ENCODE measurements around the gene CAMTA2. TPM values are rescaled to one million over a fixed set of nuclear protein-coding genes. Genes with fewer than 3 reads are reported as not detected.
A peak's percentile ranks its signal among the peaks of the same experiment; 100 is the strongest.

CAMTA2 gene
- polyA plus RNA-seq, 3 donors = 25.3 to 35.7 (median 34.8) TPM

- DNase-seq = peak; percentile 90
These were observed 39.1 kb downstream of the CAMTA2 start, which contains the start of gene PFN1 for GRCh38 chr17:4948166-4948930. PFN1 (minus strand) TSS chr17:4948530; CDS start chr17:4948394, 136 bp downstream.

GRCh38 chr17:4947411-4948165, 39.9 kb downstream of the CAMTA2 start:
- DNase-seq = no peak

DNA sequence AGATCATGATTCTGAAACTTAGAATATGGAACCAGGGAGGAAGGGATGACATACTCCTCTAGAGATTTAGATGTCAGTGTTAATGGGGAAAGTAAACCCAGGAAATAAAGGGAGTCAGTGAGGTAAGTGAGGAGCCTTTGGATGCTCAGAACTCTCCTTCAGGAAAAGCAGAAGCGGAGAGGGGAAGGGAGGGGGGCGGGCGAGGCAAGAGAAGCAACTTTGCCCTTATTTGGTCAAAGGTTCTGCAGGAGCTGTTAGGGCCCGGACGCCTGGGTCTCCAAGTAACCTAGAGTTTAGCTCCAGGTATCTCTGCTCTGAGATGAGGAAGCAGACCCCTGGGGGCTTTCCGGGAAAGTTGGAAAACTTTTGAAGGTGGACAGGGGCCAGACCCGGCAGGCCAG, 40.5 kb downstream of the CAMTA2 start:
- DNase-seq = no peak

GRCh38 chr17:4946312-4946976, 41.0 kb downstream of the CAMTA2 start:
- no peak for DNase-seq

DNA sequence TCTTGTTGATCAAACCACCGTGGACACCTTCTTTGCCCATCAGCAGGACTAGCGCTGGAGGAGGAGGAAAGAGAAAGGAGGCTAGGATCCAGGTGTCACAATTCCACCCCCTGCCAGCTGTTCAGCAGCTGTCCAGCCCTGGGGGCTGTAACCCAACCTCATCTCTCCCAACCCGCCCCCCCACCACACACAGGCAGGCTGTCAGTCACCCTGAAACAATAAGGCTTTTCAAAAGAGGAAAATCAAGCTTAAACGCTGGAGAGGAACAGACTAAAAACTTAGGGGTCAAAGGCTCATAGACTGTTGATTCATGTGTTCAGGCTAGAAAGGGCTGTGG, 41.6 kb downstream of the CAMTA2 start:
- no peak for DNase-seq

- no peak for DNase-seq
These were observed 42.1 kb downstream of the CAMTA2 start for GRCh38 chr17:4945176-4945943.

- DNase-seq = no peak
These were observed 42.8 kb downstream of the CAMTA2 start for GRCh38 chr17:4944554-4945175.

- no peak for DNase-seq
These were observed 43.3 kb downstream of the CAMTA2 start for GRCh38 chr17:4944163-4944553.

DNA sequence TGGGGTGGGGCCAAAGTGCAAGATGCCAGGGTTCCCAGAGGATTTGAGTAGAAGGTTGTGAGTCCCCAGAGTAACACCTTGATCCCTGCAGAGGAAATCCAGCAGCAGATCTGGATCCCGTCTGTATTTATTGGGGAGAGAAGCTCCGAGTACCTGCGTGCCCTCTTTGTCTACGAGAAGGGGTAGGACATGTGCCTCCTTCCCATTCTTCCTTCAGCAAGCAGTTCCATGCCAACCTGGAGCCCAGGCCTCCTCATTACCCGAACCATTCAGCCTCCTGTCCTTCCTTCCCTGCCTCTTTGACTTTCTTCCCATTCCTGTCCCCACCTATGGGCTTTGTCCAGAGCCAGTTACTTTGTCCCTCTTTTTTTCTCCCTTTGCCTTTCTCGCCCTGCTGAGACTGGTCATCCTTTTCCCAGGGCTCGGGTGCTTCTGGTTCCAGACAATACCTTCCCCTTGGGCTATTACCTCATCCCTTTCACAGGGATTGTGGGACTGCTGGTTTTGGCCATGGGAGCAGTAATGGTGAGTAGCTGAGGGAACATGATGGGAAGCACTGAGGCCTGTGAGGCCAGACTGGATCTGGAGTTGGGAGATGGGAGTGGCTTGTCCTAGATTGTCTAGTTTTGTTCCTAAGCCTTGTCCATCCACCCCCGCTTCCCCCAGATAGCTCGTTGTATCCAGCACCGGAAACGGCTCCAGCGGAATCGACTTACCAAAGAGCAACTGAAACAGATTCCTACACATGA, 44.5 kb downstream of the CAMTA2 start:
- DNase-seq = no peak

DNA sequence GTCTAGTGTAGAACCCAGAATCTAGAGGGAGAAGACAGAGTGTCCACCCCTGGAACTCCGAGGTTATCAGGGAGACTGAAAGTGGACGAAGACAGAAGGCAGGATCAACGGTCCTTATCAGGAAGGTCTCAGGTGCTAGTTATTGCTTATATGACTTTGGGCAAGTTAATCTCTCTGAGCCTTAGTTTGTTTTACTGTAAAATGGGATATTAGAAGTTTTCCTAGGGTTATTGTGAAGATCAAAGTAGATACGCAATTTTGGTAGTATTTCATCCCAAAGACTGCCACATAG, 46.2 kb downstream of the CAMTA2 start:
- no peak for DNase-seq

DNA sequence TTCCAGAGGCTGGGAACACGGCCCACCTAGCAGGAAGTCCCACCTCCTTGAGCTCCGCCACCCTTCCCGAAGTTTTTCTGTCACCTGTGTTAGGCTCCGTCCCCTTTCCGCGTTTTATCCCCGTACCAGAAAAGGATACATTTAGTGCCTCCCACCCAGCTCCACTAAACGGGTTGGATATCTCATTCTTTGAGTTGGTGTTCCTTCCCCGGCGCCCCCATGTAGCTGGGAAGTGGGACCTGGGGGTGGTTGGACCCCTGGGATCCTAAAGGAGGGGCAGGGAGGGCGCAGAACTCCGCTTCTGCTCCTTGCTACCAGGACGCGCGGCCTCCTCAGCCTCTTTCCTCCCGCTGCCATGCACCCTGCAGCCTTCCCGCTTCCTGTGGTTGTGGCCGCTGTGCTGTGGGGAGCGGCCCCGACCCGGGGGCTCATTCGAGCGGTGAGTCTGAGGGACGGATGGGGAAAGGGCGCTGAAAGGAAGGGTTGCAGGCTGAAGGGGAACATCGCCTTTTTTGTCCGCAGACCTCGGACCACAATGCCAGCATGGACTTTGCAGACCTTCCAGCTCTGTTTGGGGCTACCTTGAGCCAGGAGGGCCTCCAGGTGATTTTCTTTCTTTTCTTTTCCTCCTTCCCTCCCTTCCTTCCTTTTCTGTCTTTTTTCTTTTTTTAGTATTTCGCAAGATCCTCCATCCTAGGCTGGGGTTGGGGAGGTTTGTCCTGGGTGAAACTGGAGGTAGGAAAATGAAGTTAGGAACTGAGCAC, 46.7 kb downstream of the CAMTA2 start:
- DNase-seq = no peak

DNA sequence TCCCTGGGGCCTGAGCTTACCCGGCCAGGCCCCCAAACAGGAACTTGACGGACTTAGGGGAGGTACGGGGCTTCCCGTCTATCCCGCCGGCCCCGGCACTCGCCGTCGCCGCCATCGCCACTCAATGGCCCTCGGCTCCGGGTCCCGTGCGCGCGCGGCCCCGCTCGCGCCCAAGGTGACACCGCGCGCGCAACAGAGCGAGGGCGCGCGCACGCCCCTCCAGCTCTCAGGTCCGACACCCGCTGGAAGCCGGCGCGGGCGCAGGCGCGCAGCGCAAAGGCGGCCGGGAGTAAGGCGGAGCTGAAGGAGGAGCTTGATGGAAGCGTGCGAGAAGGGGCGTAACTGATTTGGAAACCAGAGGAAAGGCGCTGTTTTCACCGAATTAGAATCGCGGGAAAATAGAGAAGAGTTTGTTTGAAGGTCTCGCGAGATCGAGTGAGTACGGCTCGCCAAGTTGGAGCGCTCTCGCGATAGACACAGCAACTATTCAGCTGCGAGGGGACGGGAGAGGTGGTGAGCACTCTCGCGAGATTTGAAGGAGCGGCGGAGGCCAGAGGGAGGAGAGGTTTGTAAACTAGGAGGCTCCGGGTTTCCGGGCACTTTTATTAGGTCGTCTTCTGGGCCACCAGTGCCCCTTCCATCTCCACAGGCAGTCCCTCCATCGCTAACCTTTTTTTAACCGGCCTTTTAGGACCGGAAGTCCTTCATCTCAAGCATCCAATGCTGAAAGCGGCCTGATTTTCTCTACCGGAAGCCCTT, 47.5 kb downstream of the CAMTA2 start, which contains the start of the genes RNF167 and SLC25A11:
TSS of gene RNF167 (plus strand) at position 473 of the 759 bp plus-strand sequence. CDS start 642 bp downstream, outside the sequence.
TSS of gene SLC25A11 (minus strand) at position 251 of the 759 bp plus-strand sequence. CDS start at position 115, 136 bp downstream.
- peak; percentile 100 for DNase-seq

GRCh38 chr17:4939546-4939795, 48.0 kb downstream of the CAMTA2 start:
- no peak for DNase-seq

DNA sequence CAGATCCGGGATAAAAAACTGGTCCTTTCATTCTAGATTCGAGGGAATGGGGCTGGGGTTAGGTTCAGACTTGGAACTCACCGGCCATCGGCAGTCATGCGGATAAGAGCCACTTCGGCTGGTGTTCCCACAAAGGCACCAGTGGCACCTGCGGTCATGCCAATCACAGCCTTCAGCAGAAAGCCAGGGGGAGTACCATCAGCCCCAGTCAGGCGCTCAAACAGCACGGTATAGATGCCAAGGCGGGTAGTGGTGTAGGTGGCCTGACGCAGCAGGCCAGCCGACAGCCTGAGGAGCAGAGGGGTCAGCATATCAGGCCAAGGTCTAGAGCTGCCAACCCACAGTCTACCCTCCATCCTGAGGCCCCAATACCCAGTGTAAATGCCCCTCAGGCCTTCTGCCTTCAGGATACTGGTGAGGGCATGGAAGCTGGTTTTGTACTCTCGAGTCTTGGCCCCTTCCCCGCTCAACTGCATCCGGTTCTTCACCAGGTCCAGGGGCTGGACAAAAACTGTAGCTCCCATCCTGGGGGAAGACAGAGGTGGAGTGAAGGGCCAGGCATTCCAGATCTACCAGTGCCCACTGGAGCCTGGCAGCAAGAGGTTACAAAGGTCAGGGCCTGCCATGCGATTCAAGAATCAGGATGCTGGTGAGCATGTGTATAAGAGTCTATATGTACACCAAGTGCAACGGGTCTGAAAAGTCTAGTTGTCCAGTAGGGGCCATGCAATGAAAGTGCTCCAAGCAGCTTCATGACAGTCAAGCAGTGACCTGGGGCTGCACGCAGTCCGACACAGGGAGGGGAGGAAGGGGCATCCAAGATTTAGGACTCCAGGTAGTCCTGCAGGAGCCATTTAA, 48.6 kb downstream of the CAMTA2 start:
- DNase-seq = no peak

GRCh38 chr17:4938069-4938491, 49.4 kb downstream of the CAMTA2 start:
- no peak for DNase-seq

GRCh38 chr17:4937553-4937952, 49.9 kb downstream of the CAMTA2 start:
- no peak for DNase-seq

DNA sequence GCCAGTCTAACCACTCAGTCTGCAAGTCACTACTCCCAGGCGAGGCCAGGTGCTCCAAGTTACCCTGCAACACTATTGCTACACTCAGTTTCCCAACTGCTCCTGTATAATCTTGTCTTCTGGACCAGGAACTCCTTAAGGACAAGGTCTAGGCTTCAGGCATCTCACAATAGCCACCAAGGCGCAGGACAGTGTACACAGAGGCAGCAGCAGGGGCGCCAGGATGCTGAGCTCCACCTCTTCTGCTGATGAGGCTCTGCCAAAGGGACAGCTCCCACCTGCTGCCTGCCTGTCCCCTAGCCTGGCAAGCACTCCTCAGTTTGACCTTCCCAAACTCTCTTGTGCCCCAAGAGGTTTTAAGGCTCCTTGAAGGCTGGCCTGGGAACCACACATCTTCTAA, 51.0 kb downstream of the CAMTA2 start:
- no peak for DNase-seq

GRCh38 chr17:4935650-4936049, 51.8 kb downstream of the CAMTA2 start:
- DNase-seq = no peak

Data from renal pelvis (tissue), 4 donors.